SHP77 treated with DMSO at 0.1 percent for 48 hours (cell line): ENCODE data around the gene IFNAR1.

ENCODE experiments used
- DNase-seq: peaks from one replicate; lab custom pipeline; 2025; lab: John Stamatoyannopoulos, UW

The IFNAR1 gene

GRCh38 chr21:33402001-33402979, 77.5 kb downstream of the IFNAR1 start:
- DNase-seq: no peak

DNA sequence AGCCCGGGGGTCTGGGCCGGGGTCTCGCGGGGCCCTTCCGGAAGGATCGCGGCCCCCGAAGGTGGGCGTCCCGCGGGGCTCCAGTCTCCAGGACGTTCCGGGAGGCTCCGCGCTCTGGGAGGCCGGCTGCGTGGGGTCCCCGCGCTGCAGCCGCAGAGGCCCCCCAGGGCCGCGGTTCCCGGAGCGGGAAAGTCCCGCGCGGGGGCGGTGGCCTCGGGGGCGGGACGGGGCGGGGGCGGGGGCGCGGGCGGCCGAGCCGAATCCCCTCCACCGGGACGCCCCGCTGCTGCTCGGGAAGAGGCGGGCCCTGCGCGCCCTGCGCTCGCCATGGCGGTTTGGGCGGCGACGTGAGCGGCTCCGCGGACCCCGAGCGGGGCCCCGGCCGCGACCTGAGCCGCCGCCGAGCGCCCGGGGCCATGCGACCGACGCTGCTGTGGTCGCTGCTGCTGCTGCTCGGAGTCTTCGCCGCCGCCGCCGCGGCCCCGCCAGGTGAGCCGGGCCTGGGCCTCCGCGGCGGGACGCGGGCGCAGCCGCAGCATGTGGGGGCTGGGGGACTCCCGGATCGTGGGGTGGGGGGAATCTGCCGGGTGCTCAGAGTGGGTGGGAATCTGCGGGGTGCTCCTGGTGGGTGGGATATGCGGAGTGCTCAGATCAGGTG, 78.5 kb downstream of the IFNAR1 start, which contains the start of gene IFNGR2:
TSS of gene IFNGR2 (plus strand) at position 286 of the 658 bp plus-strand sequence. CDS start at position 417, 131 bp downstream.
- no peak for DNase-seq

GRCh38 chr21:33403786-33404585, 79.2 kb downstream of the IFNAR1 start:
- DNase-seq: peak; percentile 27

DNA sequence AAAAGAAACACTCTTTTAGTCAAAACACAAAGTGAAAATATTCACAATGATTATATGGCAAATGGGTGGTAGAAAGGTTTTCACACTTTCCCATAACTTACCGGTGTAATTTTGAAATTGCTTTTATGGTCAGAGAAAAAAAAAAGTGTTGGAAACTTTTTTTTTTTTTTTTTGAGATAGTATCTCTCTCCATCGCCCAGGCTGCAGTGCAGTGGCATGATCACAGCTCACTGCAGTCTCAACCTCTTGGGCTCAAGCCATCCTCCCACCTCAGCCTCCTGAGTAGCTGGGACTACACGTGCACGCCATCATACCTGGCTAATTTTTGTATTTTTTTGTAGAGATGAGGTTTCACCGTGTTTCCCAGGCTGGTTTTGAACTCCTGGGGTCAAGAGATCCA, 81.7 kb downstream of the IFNAR1 start:
- DNase-seq: no peak
